ENCODE measurements around the gene MTM1.

The MTM1 gene

GRCh38 chrX:150568320-150569154, at the start of gene MTM1:
TSS of gene MTM1 (plus strand) at chrX:150568621. CDS start at chrX:150592615, 23,994 bp downstream.
- DNase-seq (ENCODE audit: low read depth, low spot score) = peak; percentile 99

DNA sequence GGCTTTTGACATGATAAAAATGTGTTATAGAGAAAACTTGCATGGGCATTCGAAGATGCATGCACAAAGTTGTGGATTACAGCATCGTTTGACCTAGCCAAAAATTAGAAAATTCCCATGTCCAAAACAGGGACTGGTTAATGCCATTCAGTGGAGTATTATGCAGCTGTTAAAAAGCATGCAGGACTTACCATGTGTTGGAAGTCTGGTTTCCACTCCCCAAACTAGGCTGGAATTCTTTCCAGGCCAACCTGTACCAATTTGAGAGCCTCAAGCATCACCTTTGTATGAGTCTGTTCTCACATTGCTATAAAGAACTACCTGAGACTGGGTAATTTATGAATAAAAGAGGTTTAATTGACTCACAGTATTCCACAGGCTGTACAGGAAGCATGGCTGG, 45.9 kb upstream of the MTM1 start:
- no peak for DNase-seq (ENCODE audit: low read depth, low spot score)

- DNase-seq (ENCODE audit: low read depth, low spot score) = no peak
Measured at GRCh38 chrX:150525061-150525919, 43.1 kb upstream of the MTM1 start.

GRCh38 chrX:150526692-150527091, 41.7 kb upstream of the MTM1 start:
- no peak for DNase-seq (ENCODE audit: low read depth, low spot score)

GRCh38 chrX:150527108-150527507, 41.3 kb upstream of the MTM1 start:
- DNase-seq (ENCODE audit: low read depth, low spot score) = no peak

DNA sequence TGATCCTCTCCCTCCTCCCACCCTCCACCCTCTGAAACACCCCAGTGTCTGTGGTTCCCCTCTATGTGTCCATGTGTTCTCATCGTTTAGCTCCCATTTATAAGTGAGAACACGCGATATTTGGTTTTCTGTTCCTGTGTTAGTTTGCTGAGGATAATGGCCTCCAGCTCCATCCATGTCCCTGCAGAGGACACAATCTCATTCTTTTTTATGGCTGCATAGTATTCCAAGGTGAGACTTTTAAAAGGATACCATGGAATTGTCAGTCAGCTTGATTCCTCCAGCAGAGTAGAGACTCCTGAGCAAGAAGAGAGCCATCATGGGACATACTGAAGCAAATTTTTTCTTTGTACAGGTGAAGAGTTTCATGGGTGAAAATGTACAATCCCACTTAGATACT, 38.8 kb upstream of the MTM1 start:
- DNase-seq (ENCODE audit: low read depth, low spot score) = no peak

GRCh38 chrX:150530821-150531220, 37.6 kb upstream of the MTM1 start:
- DNase-seq (ENCODE audit: low read depth, low spot score) = no peak

- DNase-seq (ENCODE audit: low read depth, low spot score) = no peak
Measured at GRCh38 chrX:150531467-150531866, 37.0 kb upstream of the MTM1 start.

GRCh38 chrX:150533863-150534262, 34.6 kb upstream of the MTM1 start:
- DNase-seq (ENCODE audit: low read depth, low spot score) = no peak

DNA sequence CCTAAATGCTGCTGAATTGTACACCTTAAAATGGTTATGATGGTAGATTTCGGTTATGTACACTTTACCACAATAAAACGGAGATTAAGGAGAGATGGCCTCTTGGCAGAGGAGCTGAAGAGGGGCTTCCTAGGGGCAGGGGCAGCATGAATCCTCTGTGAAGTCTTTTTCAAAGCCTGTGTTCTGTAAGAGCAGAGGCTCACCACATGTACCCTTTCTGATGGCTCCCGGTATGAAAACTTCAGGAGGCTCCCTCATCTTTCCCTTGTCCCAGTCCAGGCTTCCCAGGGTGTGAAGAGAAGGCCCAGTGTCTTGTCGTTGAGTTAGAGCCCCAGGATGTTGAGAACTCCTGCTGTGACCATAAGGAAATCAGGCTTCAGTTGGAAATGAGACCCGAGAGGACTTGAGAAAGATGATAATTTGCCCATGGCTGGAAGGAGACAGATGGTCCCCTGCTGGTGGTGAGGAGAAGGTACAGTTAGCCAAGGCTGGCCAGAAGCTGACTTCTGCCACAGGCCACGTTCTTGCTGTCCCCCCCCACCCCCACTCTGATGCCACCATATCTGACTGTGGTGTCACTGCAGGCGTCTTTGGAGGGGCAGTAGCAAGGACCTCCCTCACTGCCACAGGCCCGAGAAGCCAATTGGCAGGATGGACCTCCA, 31.8 kb upstream of the MTM1 start:
- no peak for DNase-seq (ENCODE audit: low read depth, low spot score)

- no peak for DNase-seq (ENCODE audit: low read depth, low spot score)
Measured at GRCh38 chrX:150537851-150538250, 30.6 kb upstream of the MTM1 start.

GRCh38 chrX:150540965-150541364, 27.5 kb upstream of the MTM1 start:
- DNase-seq (ENCODE audit: low read depth, low spot score) = no peak

GRCh38 chrX:150542846-150543229, 25.6 kb upstream of the MTM1 start:
- DNase-seq (ENCODE audit: low read depth, low spot score) = no peak

DNA sequence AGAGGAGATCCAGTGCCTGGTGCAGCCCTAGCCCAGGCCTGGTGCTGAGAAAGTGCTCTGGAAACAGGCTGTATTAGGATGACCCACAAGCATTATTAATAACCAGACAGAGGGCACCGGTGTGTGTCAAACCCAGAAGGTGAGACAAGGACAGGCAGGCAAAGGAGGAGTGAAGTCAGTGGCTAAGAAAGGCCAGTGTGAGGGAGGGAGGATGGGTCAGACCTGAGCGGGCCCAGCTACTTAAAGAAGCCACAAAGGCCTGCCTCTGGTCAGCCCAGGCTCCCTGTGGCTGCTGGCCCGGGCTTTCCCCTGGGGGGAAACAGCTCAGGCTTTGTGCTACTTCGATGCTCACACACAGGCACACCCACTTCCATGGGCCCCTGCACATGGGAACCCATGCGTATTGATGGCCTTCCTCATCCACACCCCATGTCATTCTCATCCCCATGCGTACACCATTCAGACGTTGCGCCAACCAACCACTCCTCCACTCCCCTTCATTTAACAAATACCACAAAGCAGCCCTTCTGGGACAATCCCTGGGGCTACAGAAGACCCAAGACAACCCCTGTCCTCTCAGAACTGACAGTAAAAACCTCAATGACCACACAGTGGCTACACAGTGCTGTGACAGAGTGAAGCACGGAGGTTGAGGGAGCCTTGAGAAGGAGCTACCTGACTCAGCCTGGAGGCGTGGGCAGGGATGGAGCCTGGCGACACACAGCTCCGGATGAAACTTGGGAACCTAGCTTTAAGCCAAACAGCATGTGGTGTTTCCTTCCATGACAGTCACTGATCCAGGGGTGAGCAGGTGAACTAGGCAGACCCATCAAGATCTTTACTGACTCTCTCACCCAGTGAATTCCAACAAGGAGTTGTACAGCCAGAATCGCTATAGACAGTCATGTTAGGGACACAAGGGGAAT, 24.9 kb upstream of the MTM1 start:
- peak; percentile 71 for DNase-seq (ENCODE audit: low read depth, low spot score)

GRCh38 chrX:150544222-150544787, 24.1 kb upstream of the MTM1 start:
- peak; percentile 80 for DNase-seq (ENCODE audit: low read depth, low spot score)

GRCh38 chrX:150544835-150545770, 23.3 kb upstream of the MTM1 start:
- no peak for DNase-seq (ENCODE audit: low read depth, low spot score)

DNA sequence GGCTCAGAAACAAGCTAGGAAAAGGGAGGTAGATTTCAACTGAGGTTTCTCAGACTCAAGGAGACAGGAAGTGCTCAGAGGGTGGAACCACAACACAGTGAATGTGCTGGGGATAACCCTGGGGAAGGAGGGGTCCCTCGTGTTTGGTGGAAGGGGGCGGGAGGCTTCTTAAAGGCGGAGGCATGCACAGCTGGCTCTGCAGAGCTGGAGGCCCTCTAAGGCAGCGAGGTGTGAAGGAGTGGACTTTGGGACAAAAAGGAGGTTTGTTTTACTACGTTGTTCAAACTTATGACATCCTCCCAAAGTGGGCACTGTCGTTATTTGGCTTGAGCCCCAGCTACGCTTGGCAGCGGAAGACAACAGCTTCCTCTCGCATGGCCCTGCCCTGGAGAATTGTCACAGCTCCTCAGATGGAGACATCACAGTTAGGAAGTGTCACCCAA, 21.7 kb upstream of the MTM1 start:
- DNase-seq (ENCODE audit: low read depth, low spot score) = no peak

- peak; percentile 79 for DNase-seq (ENCODE audit: low read depth, low spot score)
Measured at GRCh38 chrX:150547375-150548115, 20.9 kb upstream of the MTM1 start.

DNA sequence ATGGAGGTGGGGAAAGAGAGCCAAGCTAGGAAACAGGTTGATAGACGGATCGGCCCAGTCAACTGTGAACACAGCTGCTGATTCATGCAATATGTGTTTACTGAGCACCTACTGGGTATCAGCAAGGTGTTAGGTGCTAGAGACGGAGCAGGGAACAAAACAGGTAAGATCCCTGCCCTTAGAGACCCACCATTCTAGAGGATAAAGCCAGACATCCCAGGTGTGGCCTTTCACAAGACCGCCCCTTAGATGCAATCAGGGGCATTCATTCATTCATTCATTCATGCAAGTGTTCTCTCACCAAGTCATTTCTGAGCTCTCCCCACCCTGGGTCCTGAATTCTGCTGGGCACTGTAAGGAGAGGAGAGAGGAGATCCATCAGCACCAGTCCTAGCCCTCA, 20.2 kb upstream of the MTM1 start:
- no peak for DNase-seq (ENCODE audit: low read depth, low spot score)
